ENCODE results near the gene SLC7A6OS.

- no peak for TF ChIP-seq CTCF (conservative IDR thresholded peaks at IDR 0.05; ENCODE audit: low read depth, low read length)
- no peak for TF ChIP-seq EZH2 (IDR thresholded peaks at IDR 0.05; ENCODE audit: borderline replicate concordance, low read depth, low read length, poor library complexity, severe bottlenecking)
These were observed 21.8 kb upstream of the SLC7A6OS start for GRCh38 chr16:68332411-68333121.
